Type B pancreatic cell (in vitro differentiated cells): ENCODE measurements around the gene ZNF425. TPM values are rescaled to one million over a fixed set of nuclear protein-coding genes. Genes with fewer than 3 reads are reported as not detected.

ENCODE experiments used
- DNase-seq: peaks from one replicate; pipeline ENCODE4 v3.0.0; 2021; ENCODE audit warnings: mixed read lengths; ENCODE audit not compliant: unreplicated experiment; ENCODE audit errors: extremely low spot score
- H3K27ac Mint-ChIP-seq: 2 replicates; pipeline ENCODE4 v1.8.0; 2021; ENCODE audit warnings: mild to moderate bottlenecking, mixed read lengths
- H3K27me3 Mint-ChIP-seq: 2 replicates; pipeline ENCODE4 v1.8.0; 2021; ENCODE audit warnings: mixed read lengths
- H3K36me3 Mint-ChIP-seq: 2 replicates; pipeline ENCODE4 v1.8.0; 2021; ENCODE audit warnings: mixed read lengths
- H3K4me1 Mint-ChIP-seq: one replicate; pipeline ENCODE4 v1.8.0; 2021; ENCODE audit warnings: mixed read lengths; ENCODE audit not compliant: unreplicated experiment
- H3K4me3 Mint-ChIP-seq: 2 replicates; pipeline ENCODE4 v1.8.0; 2021; ENCODE audit warnings: mild to moderate bottlenecking, mixed read lengths
- H3K9me3 Mint-ChIP-seq: 2 replicates; pipeline ENCODE4 v1.8.0; 2021; ENCODE audit warnings: mixed read lengths
- CTCF ChIP-seq: fragments of 200-600 bp; sonication (generic); conservative IDR thresholded peaks from 2 replicates; pipeline ENCODE4 v1.5.0; 2021; ENCODE audit warnings: antibody characterized with exemption, mild to moderate bottlenecking
- total RNA-seq: library from RNA; stranded (reverse); gene quantifications from 2 replicates; pipeline ENCODE4 v1.2.1, GENCODE V29; 2021; ENCODE audit warnings: low replicate concordance

The ZNF425 gene
- total RNA-seq, 1 donor from 2014 or later = 7.0 TPM

GRCh38 chr7:149126662-149127266 is 640 bp upstream of the ZNF425 start:
- Mint-ChIP-seq H3K4me1 (peaks cover 19% of the 10 kb centered on the region), H3K9me3 (peaks cover 6% of the 10 kb centered on the region), H3K27ac (peak overlapping the region; percentile 97), H3K4me3 (peak overlapping the region; percentile 100), H3K36me3 (peaks cover 17% of the 10 kb centered on the region), H3K27me3 (no peaks in the 10 kb centered on the region)
- DNase-seq = peak; percentile 76
- TF ChIP-seq CTCF = no peak

- Mint-ChIP-seq H3K27me3 (no peaks in the 10 kb centered on the region), H3K4me3 (peak overlapping the region; percentile 100), H3K4me1 (peaks cover 19% of the 10 kb centered on the region), H3K36me3 (peaks cover 9% of the 10 kb centered on the region), H3K27ac (peak overlapping the region; percentile 97), H3K9me3 (no peaks in the 10 kb centered on the region)
- no peak for TF ChIP-seq CTCF
- no peak for DNase-seq
Observed at GRCh38 chr7:149125189-149125862, 798 bp downstream of the ZNF425 start.

GRCh38 chr7:149109969-149110368 is 16.2 kb downstream of the ZNF425 start:
- Mint-ChIP-seq H3K36me3 (peaks cover 14% of the 10 kb centered on the region), H3K4me3 (no peak overlapping the region), H3K9me3 (no peaks in the 10 kb centered on the region), H3K4me1 (no peaks in the 10 kb centered on the region), H3K27me3 (no peaks in the 10 kb centered on the region), H3K27ac (no peak overlapping the region)
- no peak for TF ChIP-seq CTCF
- DNase-seq = no peak

- DNase-seq = no peak
- H3K27me3 Mint-ChIP-seq = no peaks in the 10 kb centered on the region
- H3K27ac Mint-ChIP-seq = no peak overlapping the region
- no peaks in the 10 kb centered on the region for H3K9me3 Mint-ChIP-seq
- H3K4me1 Mint-ChIP-seq = no peaks in the 10 kb centered on the region
- no peak overlapping the region for H3K4me3 Mint-ChIP-seq
- TF ChIP-seq CTCF = no peak
- peaks cover 10% of the 10 kb centered on the region for H3K36me3 Mint-ChIP-seq
Observed at GRCh38 chr7:149104749-149105148, 21.4 kb downstream of the ZNF425 start.

GRCh38 chr7:149104214-149104613 is 21.9 kb downstream of the ZNF425 start:
- DNase-seq = no peak
- Mint-ChIP-seq H3K4me3 (no peak overlapping the region), H3K36me3 (peaks cover 8% of the 10 kb centered on the region), H3K27me3 (no peaks in the 10 kb centered on the region), H3K4me1 (no peaks in the 10 kb centered on the region), H3K9me3 (no peaks in the 10 kb centered on the region), H3K27ac (no peak overlapping the region)
- TF ChIP-seq CTCF = no peak
